HepG2 (cell line): ENCODE data around the gene TANGO2. TPM values are rescaled to one million over a fixed set of nuclear protein-coding genes. Genes with fewer than 3 reads are reported as not detected.

Source experiments
- ATAC-seq: fragments of 200-7000 bp; cut with Tn5 transposase; 3 replicates; pipeline ENCODE4 v1.9.1; 2020; ENCODE audit warnings: mild to moderate bottlenecking, moderate library complexity
- BruUV-seq: library from RNA; stranded (reverse); fragments of 400-500 nt; replicated peaks from 2 replicates; lab custom pipeline; 2021; lab: Mats Ljungman, UMichigan
- CTCF ChIA-PET: fragments of 300-600 bp; formaldehyde crosslinking; extraction: SDS; loops from one replicate; lab custom pipeline; 2021; ENCODE audit warnings: low total read pairs, inconsistent platforms, low intra/inter-chr PET ratio; lab: Yijun Ruan, JAX
- POLR2A ChIA-PET: fragments of 350-600 bp; sonication (Branson Sonifier 250); formaldehyde crosslinking; loops from one replicate; lab custom pipeline; 2020; ENCODE audit warnings: antibody characterized with exemption, inconsistent platforms; lab: Yijun Ruan, JAX
- DNase-seq: peaks from one replicate; pipeline ENCODE4 v3.0.0-alpha.2; 2015; ENCODE audit warnings: low spot score
- FAIRE-seq: peaks from 3 replicates; lab custom pipeline; 2011; peaks lifted over from hg19 to GRCh38; lab: Jason Lieb, UNC
- H2AFZ ChIP-seq: one replicate; pipeline ENCODE4 v1.6.1; 2011; ENCODE audit warnings: low read length, inconsistent platforms
- H3K27ac ChIP-seq: fragments of 300-600 bp; 3 replicates; pipeline ENCODE4 v1.8.0; 2011; ENCODE audit warnings: mixed run types, mild to moderate bottlenecking, mixed read lengths, low read length, inconsistent platforms; ENCODE audit not compliant: insufficient read depth; ENCODE audit errors: extremely low read length
- H3K27me3 ChIP-seq, 2 experiments: fragments of 200-600 bp in 1 of 2; 2 replicates in 1 of 2; 3 replicates in 1 of 2; pipeline versions ENCODE4 v1.6.0 to v1.8.0; 2011; ENCODE audit warnings: low read length in 2 of 2, mild to moderate bottlenecking in 2 of 2, moderate library complexity in 2 of 2, inconsistent platforms in 1 of 2; ENCODE audit not compliant: insufficient read depth in 2 of 2, control insufficient read depth in 1 of 2
- H3K36me3 ChIP-seq, 2 experiments: fragments of 200-600 bp in 1 of 2; replicated peaks in 1 of 2; 2 replicates in 1 of 2; 3 replicates in 1 of 2; pipeline versions ENCODE4 v1.5.1 to v1.8.0; 2011; ENCODE audit warnings: low read length in 2 of 2, inconsistent platforms in 1 of 2; ENCODE audit not compliant: insufficient read depth in 2 of 2, control insufficient read depth in 1 of 2
- H3K4me1 ChIP-seq: 2 replicates; pipeline ENCODE4 v1.5.1; 2012; ENCODE audit warnings: low read length, inconsistent platforms; ENCODE audit not compliant: insufficient read depth
- H3K4me2 ChIP-seq: 2 replicates; pipeline ENCODE4 v1.6.0; 2011; ENCODE audit warnings: low read depth, low read length, inconsistent platforms
- H3K4me3 ChIP-seq, 3 experiments: fragments of 200-600 bp in 1 of 3; sonication (generic), shearing (Covaris generic) in 1 of 3; replicated peaks in 1 of 3; 2 replicates each; pipeline ENCODE4 v1.5.1; 2011 to 2016; ENCODE audit warnings: low read length in 3 of 3, inconsistent platforms in 2 of 3, low read depth in 2 of 3, mild to moderate bottlenecking in 2 of 3, control low read depth in 1 of 3, mixed read lengths in 1 of 3; ENCODE audit not compliant: insufficient read depth in 1 of 3
- H3K79me2 ChIP-seq: one replicate; pipeline ENCODE4 v1.6.1; 2011; ENCODE audit warnings: low read length, inconsistent platforms; ENCODE audit not compliant: insufficient read depth
- H3K9ac ChIP-seq: 2 replicates; pipeline ENCODE4 v1.6.0; 2011; ENCODE audit warnings: mild to moderate bottlenecking, low read depth, low read length, inconsistent platforms; ENCODE audit not compliant: insufficient read depth
- H3K9me3 ChIP-seq: 2 replicates; pipeline ENCODE4 v1.5.1; 2012; ENCODE audit warnings: mild to moderate bottlenecking, low read length
- H4K20me1 ChIP-seq: 2 replicates; pipeline ENCODE4 v1.6.0; 2011; ENCODE audit warnings: inconsistent platforms, mild to moderate bottlenecking, low read length, moderate library complexity; ENCODE audit not compliant: insufficient read depth
- DRAP1 ChIP-seq: IDR thresholded peaks from 2 replicates; pipeline ENCODE4 v1.6.1; 2016; ENCODE audit warnings: missing genetic modification reagents, missing compliant biosample characterization
- GATAD1 ChIP-seq: IDR thresholded peaks from 2 replicates; pipeline ENCODE4 v1.6.1; 2016; ENCODE audit warnings: missing genetic modification reagents, missing compliant biosample characterization
- RARA ChIP-seq: IDR thresholded peaks from 2 replicates; pipeline ENCODE4 v1.6.1; 2016; ENCODE audit warnings: missing genetic modification reagents, missing compliant biosample characterization
- ZBTB44 ChIP-seq: sonication (generic); formaldehyde crosslinking; IDR thresholded peaks from 2 replicates; pipeline ENCODE4 v1.4.0; 2020; ENCODE audit warnings: missing genetic modification reagents
- ZNF274 ChIP-seq: sonication (generic); formaldehyde crosslinking; IDR thresholded peaks from 2 replicates; pipeline ENCODE4 v1.5.1; 2020; ENCODE audit warnings: mild to moderate bottlenecking, missing genetic modification reagents
- ZNF282 ChIP-seq: fragments of 450-650 bp; IDR thresholded peaks from 2 replicates; pipeline ENCODE4 v1.6.1; 2018; ENCODE audit not compliant: partially characterized antibody
- ZNF317 ChIP-seq: sonication (generic); formaldehyde crosslinking; IDR thresholded peaks from 2 replicates; pipeline ENCODE4 v1.5.0; 2020; ENCODE audit warnings: mild to moderate bottlenecking, missing genetic modification reagents
- ZNF770 ChIP-seq: sonication (generic); formaldehyde crosslinking; IDR thresholded peaks from 2 replicates; pipeline ENCODE4 v1.5.0; 2020; ENCODE audit warnings: mild to moderate bottlenecking, missing genetic modification reagents
- ZSCAN25 ChIP-seq: sonication (generic); formaldehyde crosslinking; IDR thresholded peaks from 2 replicates; pipeline ENCODE4 v1.8.0; 2022; ENCODE audit warnings: mild to moderate bottlenecking, missing genetic modification reagents
- WGBS: methylation state at CpG from one replicate; pipeline ENCODE4 v1.1.6; 2017; ENCODE audit warnings: low lambda C conversion rate; 5-methylcytosine and 5-hydroxymethylcytosine counted together
- in situ Hi-C: cut with HindIII; loops from 2 replicates; pipeline ENCODE4 v1.10.0; 2017; ENCODE audit warnings: low pct_unique_long_range_greater_than_20kb; ENCODE audit not compliant: extremely low pct_ligation_motif_present
- intact Hi-C: fragments of 100-400 bp; cut with micrococcal nuclease; formaldehyde crosslinking; loops from one replicate; pipeline ENCODE4 v1.10.0; 2022; ENCODE audit not compliant: unreplicated experiment
- polyA plus RNA-seq, 8 experiments: library from polyadenylated mRNA; depleted of rRNA in 3 of 8; stranded (reverse) in 7 of 8; unstranded in 1 of 8; fragments of >200 nt; fragmentation: Illumina TruSeq in 4 of 8; extraction: Trizol in 4 of 8; gene quantifications; 2 replicates each; pipeline versions ENCODE4 v1.2.1 to v1.2.3, GENCODE V29; 2011 to 2016; ENCODE audit warnings: low read depth in 4 of 8, missing spikeins in 1 of 8, mixed read lengths in 1 of 8; ENCODE audit not compliant: insufficient read depth in 1 of 8
- total RNA-seq, 5 experiments: library from RNA; depleted of rRNA; stranded (reverse); fragments of >200 nt; fragmentation: Illumina TruSeq; extraction: Trizol; gene quantifications; 2 replicates each; pipeline ENCODE4 v1.2.3, GENCODE V29; 2016; ENCODE audit warnings: low read depth in 1 of 5

The TANGO2 gene
- total and polyA plus RNA-seq, 2 of the 13 experiments (the other 11 are each of a cell fraction or from before 2014, with no cell fraction given) = 12.9 to 14.8 TPM

GRCh38 chr22:20021196-20022181 is 579 bp downstream of the TANGO2 start (continued):
- 0 out of 2 replicates have a peak, but pooled peaks have one; percentile 5 for TF ChIP-seq ZNF317 (CRISPR knock-in tag)
- TF ChIP-seq ZNF274 (CRISPR knock-in tag) = peak; percentile 45

GRCh38 chr22:20022231-20022977 is 1.5 kb downstream of the TANGO2 start:
- CTCF ChIA-PET = no interaction called here
- H3K4me3 ChIP-seq = peak overlapping the region; percentile 83 to 95 (median 88); a peak in 4 of 6 replicates
- 0 out of 5 replicates have a peak, but pooled peaks cover 0 to 1% of the 10 kb centered on the region in 2 experiments for H3K36me3 ChIP-seq
- H4K20me1 ChIP-seq = no peaks in the 10 kb centered on the region
- peak overlapping the region; percentile 77 for H3K9ac ChIP-seq
- H3K4me2 ChIP-seq = peak overlapping the region; percentile 98
- no peaks in the 10 kb centered on the region for H3K9me3 ChIP-seq
- H3K79me2 ChIP-seq = peaks cover 12% of the 10 kb centered on the region
- H2AFZ ChIP-seq = no peak overlapping the region
- POLR2A ChIA-PET = interaction anchor here (0.6 to 2.1 kb wide), 3 partner anchors 9 to 64 kb away, joined by 3 to 4 read pairs (median 3); no protein-coding TSS in a partner anchor
- intact Hi-C loops (no loop called here), in situ Hi-C loops (no loop called here)
- H3K27me3 ChIP-seq = peaks cover 0 to 5% of the 10 kb centered on the region in 2 experiments; a peak in 1 of 5 replicates
- no peak for TF ChIP-seq DRAP1 (CRISPR knock-in tag)
- no peak for TF ChIP-seq ZNF282
- TF ChIP-seq ZBTB44 (CRISPR knock-in tag) = no peak
- TF ChIP-seq RARA (CRISPR knock-in tag) = no peak
- no peak for TF ChIP-seq GATAD1 (CRISPR knock-in tag)
- no peak for TF ChIP-seq ZNF770 (CRISPR knock-in tag)
- no peak for TF ChIP-seq ZSCAN25 (CRISPR knock-in tag)
- BruUV-seq = no TSS peak
- H3K4me1 ChIP-seq = peaks cover 39% of the 10 kb centered on the region
- peak overlapping the region; percentile 53 for H3K27ac ChIP-seq
- no peak for FAIRE-seq
- WGBS = 91% methylated on average over 6 of the region's 11 CpGs
- no peak for DNase-seq
- ATAC-seq = no peak
